ENCODE results near the gene NKAIN1.

DNA sequence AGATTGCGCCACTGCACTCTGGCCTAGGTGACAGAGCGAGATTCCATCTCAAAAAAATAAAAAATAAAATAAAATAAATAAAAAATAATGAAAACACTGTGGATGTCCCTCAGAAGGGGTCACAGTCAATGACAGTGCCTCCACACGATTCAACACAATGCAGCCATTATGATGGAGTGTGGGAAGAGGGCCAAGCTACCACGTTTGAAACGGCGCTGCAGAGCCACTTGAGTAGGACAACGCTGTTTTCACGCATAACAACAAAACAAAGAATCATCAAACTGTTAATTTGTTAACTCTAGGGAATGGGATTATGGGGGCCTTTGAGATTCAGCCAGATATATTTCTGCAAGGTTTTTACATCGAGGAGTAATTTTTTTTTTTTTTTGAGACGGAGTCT, 36.5 kb downstream of the NKAIN1 start:
- no peak for TF ChIP-seq POLR2A (IDR thresholded peaks at IDR 0.05)
- TF ChIP-seq, protein P1, sequence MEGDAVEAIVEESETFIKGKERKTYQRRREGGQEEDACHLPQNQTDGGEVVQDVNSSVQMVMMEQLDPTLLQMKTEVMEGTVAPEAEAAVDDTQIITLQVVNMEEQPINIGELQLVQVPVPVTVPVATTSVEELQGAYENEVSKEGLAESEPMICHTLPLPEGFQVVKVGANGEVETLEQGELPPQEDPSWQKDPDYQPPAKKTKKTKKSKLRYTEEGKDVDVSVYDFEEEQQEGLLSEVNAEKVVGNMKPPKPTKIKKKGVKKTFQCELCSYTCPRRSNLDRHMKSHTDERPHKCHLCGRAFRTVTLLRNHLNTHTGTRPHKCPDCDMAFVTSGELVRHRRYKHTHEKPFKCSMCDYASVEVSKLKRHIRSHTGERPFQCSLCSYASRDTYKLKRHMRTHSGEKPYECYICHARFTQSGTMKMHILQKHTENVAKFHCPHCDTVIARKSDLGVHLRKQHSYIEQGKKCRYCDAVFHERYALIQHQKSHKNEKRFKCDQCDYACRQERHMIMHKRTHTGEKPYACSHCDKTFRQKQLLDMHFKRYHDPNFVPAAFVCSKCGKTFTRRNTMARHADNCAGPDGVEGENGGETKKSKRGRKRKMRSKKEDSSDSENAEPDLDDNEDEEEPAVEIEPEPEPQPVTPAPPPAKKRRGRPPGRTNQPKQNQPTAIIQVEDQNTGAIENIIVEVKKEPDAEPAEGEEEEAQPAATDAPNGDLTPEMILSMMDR (IDR thresholded peaks at IDR 0.05), result no peak

Data from testis (tissue), 2 donors.